Gastrocnemius medialis (tissue), 4 donors: Measurements from ENCODE around the gene AP3S2.

Experiments
- POLR2A ChIP-seq, 2 donors: fragments of 450-650 bp; IDR thresholded peaks; one replicate each; pipeline ENCODE4 v1.6.1; 2017; ENCODE audit warnings: antibody characterized with exemption in 2 of 2, mild to moderate bottlenecking in 2 of 2, moderate library complexity in 2 of 2
- TF ChIP-seq, protein P1 (sequence below), 5 experiments: fragments of 450-650 bp in 3 of 5; fragments of 200-600 bp in 2 of 5; sonication (generic) in 2 of 5; IDR thresholded peaks in 4 of 5; conservative IDR thresholded peaks in 1 of 5; 1 replicate in 4 of 5; 2 replicates in 1 of 5; pipeline ENCODE4 v1.5.1; 2016 to 2019; ENCODE audit warnings: antibody characterized with exemption in 5 of 5, mild to moderate bottlenecking in 3 of 5, moderate library complexity in 3 of 5

GRCh38 chr15:89828281-89829145, 65.3 kb downstream of the AP3S2 start:
- no peak for TF ChIP-seq POLR2A (IDR thresholded peaks at IDR 0.05)
- TF ChIP-seq, protein P1, sequence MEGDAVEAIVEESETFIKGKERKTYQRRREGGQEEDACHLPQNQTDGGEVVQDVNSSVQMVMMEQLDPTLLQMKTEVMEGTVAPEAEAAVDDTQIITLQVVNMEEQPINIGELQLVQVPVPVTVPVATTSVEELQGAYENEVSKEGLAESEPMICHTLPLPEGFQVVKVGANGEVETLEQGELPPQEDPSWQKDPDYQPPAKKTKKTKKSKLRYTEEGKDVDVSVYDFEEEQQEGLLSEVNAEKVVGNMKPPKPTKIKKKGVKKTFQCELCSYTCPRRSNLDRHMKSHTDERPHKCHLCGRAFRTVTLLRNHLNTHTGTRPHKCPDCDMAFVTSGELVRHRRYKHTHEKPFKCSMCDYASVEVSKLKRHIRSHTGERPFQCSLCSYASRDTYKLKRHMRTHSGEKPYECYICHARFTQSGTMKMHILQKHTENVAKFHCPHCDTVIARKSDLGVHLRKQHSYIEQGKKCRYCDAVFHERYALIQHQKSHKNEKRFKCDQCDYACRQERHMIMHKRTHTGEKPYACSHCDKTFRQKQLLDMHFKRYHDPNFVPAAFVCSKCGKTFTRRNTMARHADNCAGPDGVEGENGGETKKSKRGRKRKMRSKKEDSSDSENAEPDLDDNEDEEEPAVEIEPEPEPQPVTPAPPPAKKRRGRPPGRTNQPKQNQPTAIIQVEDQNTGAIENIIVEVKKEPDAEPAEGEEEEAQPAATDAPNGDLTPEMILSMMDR (IDR thresholded peaks at IDR 0.05 in 4 of 5, conservative IDR thresholded peaks at IDR 0.05 in 1 of 5): no peak
